Fibroblast of lung (primary cell): ENCODE measurements around the gene CCDC92.

ENCODE experiments used
- EZH2 ChIP-seq: IDR thresholded peaks from 2 replicates; pipeline ENCODE4 v1.5.1; 2012; ENCODE audit warnings: low read length, control low read depth, mild to moderate bottlenecking; ENCODE audit errors: missing control alignments
- TF ChIP-seq, protein P1 (sequence below), 2 donors: IDR thresholded peaks in 1 of 2; conservative IDR thresholded peaks in 1 of 2; 1 replicate in 1 of 2; 2 replicates in 1 of 2; pipeline ENCODE4 v1.5.1; 2011 to 2012; ENCODE audit warnings: low read length in 2 of 2, control low read depth in 1 of 2, inconsistent platforms in 1 of 2, low read depth in 1 of 2, mild to moderate bottlenecking in 1 of 2

- TF ChIP-seq, protein P1, sequence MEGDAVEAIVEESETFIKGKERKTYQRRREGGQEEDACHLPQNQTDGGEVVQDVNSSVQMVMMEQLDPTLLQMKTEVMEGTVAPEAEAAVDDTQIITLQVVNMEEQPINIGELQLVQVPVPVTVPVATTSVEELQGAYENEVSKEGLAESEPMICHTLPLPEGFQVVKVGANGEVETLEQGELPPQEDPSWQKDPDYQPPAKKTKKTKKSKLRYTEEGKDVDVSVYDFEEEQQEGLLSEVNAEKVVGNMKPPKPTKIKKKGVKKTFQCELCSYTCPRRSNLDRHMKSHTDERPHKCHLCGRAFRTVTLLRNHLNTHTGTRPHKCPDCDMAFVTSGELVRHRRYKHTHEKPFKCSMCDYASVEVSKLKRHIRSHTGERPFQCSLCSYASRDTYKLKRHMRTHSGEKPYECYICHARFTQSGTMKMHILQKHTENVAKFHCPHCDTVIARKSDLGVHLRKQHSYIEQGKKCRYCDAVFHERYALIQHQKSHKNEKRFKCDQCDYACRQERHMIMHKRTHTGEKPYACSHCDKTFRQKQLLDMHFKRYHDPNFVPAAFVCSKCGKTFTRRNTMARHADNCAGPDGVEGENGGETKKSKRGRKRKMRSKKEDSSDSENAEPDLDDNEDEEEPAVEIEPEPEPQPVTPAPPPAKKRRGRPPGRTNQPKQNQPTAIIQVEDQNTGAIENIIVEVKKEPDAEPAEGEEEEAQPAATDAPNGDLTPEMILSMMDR (conservative IDR thresholded peaks at IDR 0.05 in 1 of 2, IDR thresholded peaks at IDR 0.05 in 1 of 2; ENCODE audit: low read depth in 1 of 2, low read length in 2 of 2), result no peak
- TF ChIP-seq EZH2, result no peak
Measured at GRCh38 chr12:123891011-123891410, 81.6 kb downstream of the CCDC92 start.
